HepG2 (cell line): ENCODE measurements around the gene TBCE. TPM values are rescaled to one million over a fixed set of nuclear protein-coding genes. Genes with fewer than 3 reads are reported as not detected.
A peak's percentile ranks its signal among the peaks of the same experiment; 100 is the strongest.

Experiments used
- ARID2 ChIP-seq: sonication (generic); formaldehyde crosslinking; IDR thresholded peaks from 2 replicates; pipeline ENCODE4 v1.8.1; 2022; ENCODE audit warnings: mild to moderate bottlenecking, missing genetic modification reagents, borderline replicate concordance
- EED ChIP-seq: sonication (generic); formaldehyde crosslinking; IDR thresholded peaks from 2 replicates; pipeline ENCODE4 v1.5.0; 2020; ENCODE audit warnings: mild to moderate bottlenecking, missing genetic modification reagents
- HMG20B ChIP-seq: conservative IDR thresholded peaks from 2 replicates; pipeline ENCODE4 v1.6.1; 2016; ENCODE audit warnings: missing genetic modification reagents, missing compliant biosample characterization
- KAT7 ChIP-seq: IDR thresholded peaks from 2 replicates; pipeline ENCODE4 v1.6.1; 2018; ENCODE audit warnings: borderline replicate concordance, missing compliant biosample characterization
- MBD4 ChIP-seq: IDR thresholded peaks from 2 replicates; pipeline ENCODE4 v1.6.1; 2012; ENCODE audit warnings: low read length, inconsistent platforms, borderline replicate concordance
- MIXL1 ChIP-seq: IDR thresholded peaks from 2 replicates; pipeline ENCODE4 v1.6.1; 2016
- NFIB ChIP-seq: sonication (generic); formaldehyde crosslinking; IDR thresholded peaks from 2 replicates; pipeline ENCODE4 v1.9.0; 2021; ENCODE audit warnings: missing genetic modification reagents, mild to moderate bottlenecking, borderline replicate concordance
- NPAS2 ChIP-seq: sonication (generic); formaldehyde crosslinking; IDR thresholded peaks from 2 replicates; pipeline ENCODE4 v1.8.0; 2022; ENCODE audit warnings: mild to moderate bottlenecking, missing genetic modification reagents, borderline replicate concordance
- SATB2 ChIP-seq: sonication (generic); formaldehyde crosslinking; IDR thresholded peaks from 2 replicates; pipeline ENCODE4 v1.5.0; 2020; ENCODE audit warnings: missing genetic modification reagents
- SOX5 ChIP-seq: IDR thresholded peaks from 2 replicates; pipeline ENCODE4 v1.6.1; 2016; ENCODE audit warnings: borderline replicate concordance
- SP5 ChIP-seq: IDR thresholded peaks from 2 replicates; pipeline ENCODE4 v1.6.1; 2016; ENCODE audit warnings: low read depth, borderline replicate concordance
- TAF1 ChIP-seq: sonication (generic); formaldehyde crosslinking; IDR thresholded peaks from 2 replicates; pipeline ENCODE4 v1.4.0; 2020; ENCODE audit warnings: missing genetic modification reagents
- TARDBP ChIP-seq: sonication (generic); formaldehyde crosslinking; IDR thresholded peaks from 2 replicates; pipeline ENCODE4 v1.8.0; 2022; ENCODE audit warnings: mild to moderate bottlenecking, missing genetic modification reagents
- TBX3 ChIP-seq: fragments of 450-650 bp; IDR thresholded peaks from 2 replicates; pipeline ENCODE4 v1.6.1; 2017; ENCODE audit warnings: antibody characterized with exemption, mild to moderate bottlenecking, inconsistent platforms, borderline replicate concordance
- ZNF234 ChIP-seq: sonication (generic); formaldehyde crosslinking; conservative IDR thresholded peaks from 2 replicates; pipeline ENCODE4 v1.5.1; 2020; ENCODE audit warnings: mild to moderate bottlenecking, missing genetic modification reagents
- ZNF614 ChIP-seq: IDR thresholded peaks from 2 replicates; pipeline ENCODE4 v1.6.1; 2018; ENCODE audit warnings: missing biosample characterization, missing genetic modification reagents, inconsistent platforms, borderline replicate concordance
- polyA plus RNA-seq, 8 experiments: library from polyadenylated mRNA; depleted of rRNA in 3 of 8; stranded (reverse) in 7 of 8; unstranded in 1 of 8; fragments of >200 nt; fragmentation: Illumina TruSeq in 4 of 8; extraction: Trizol in 4 of 8; gene quantifications; 2 replicates each; pipeline versions ENCODE4 v1.2.1 to v1.2.3, GENCODE V29; 2011 to 2016; ENCODE audit warnings: low read depth in 4 of 8, missing spikeins in 1 of 8, mixed read lengths in 1 of 8; ENCODE audit not compliant: insufficient read depth in 1 of 8
- total RNA-seq, 5 experiments: library from RNA; depleted of rRNA; stranded (reverse); fragments of >200 nt; fragmentation: Illumina TruSeq; extraction: Trizol; gene quantifications; 2 replicates each; pipeline ENCODE4 v1.2.3, GENCODE V29; 2016; ENCODE audit warnings: low read depth in 1 of 5
- TF ChIP-seq, protein P1 (sequence below): sonication (generic); formaldehyde crosslinking; IDR thresholded peaks from 2 replicates; pipeline ENCODE4 v1.4.0; 2020; ENCODE audit warnings: low read depth, missing genetic modification reagents
- TF ChIP-seq, protein P2 (sequence below): IDR thresholded peaks from 2 replicates; pipeline ENCODE4 v1.6.1; 2016
- TF ChIP-seq, protein P3 (sequence below): sonication (generic); formaldehyde crosslinking; IDR thresholded peaks from 2 replicates; pipeline ENCODE4 v1.5.0; 2020; ENCODE audit warnings: mild to moderate bottlenecking, missing genetic modification reagents
- TF ChIP-seq, protein P4 (sequence below): sonication (generic); formaldehyde crosslinking; IDR thresholded peaks from 2 replicates; pipeline ENCODE4 v1.5.0; 2020; ENCODE audit warnings: mild to moderate bottlenecking, missing genetic modification reagents

TBCE gene
- total and polyA plus RNA-seq, 2 of the 13 experiments (the other 11 are each of a cell fraction or from before 2014, with no cell fraction given) = 25.6 to 31.1 TPM

DNA sequence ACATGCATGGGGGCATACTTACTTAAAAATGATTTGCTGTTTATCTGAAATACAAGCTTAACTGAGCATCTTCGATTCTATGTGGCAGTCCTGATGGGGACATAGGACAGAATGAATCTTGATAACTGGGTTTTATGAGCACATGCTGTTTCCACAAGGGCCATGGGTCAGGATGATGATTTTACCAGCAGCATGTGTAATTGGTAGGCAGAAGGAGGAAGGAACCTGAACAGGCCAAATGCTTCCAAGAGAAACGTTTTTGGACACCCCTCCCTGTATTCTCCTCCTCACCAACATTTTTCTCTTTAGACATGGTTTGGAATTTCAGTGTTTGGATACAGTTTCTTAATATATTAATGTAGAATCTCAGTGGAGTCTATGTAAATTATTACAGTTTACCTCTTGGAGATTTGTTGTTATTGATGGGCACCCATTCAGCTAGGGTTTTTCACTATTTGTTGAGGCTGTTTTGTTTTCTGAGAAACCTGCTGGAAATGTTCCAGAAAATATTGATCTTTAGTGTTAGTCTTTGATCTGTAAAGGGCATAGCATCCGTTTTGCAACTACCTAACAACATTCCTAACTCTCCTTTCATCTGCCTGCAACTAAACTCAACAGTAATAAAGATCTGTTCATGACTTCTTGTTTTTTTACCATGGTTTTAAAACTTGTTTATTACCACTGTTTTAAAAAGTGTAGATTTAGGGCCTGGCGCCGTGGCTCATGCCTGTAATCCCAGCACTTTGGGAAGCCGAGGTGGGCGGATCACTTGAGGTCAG is 42.0 kb downstream of the TBCE start (continued):
- TF ChIP-seq, protein P1, sequence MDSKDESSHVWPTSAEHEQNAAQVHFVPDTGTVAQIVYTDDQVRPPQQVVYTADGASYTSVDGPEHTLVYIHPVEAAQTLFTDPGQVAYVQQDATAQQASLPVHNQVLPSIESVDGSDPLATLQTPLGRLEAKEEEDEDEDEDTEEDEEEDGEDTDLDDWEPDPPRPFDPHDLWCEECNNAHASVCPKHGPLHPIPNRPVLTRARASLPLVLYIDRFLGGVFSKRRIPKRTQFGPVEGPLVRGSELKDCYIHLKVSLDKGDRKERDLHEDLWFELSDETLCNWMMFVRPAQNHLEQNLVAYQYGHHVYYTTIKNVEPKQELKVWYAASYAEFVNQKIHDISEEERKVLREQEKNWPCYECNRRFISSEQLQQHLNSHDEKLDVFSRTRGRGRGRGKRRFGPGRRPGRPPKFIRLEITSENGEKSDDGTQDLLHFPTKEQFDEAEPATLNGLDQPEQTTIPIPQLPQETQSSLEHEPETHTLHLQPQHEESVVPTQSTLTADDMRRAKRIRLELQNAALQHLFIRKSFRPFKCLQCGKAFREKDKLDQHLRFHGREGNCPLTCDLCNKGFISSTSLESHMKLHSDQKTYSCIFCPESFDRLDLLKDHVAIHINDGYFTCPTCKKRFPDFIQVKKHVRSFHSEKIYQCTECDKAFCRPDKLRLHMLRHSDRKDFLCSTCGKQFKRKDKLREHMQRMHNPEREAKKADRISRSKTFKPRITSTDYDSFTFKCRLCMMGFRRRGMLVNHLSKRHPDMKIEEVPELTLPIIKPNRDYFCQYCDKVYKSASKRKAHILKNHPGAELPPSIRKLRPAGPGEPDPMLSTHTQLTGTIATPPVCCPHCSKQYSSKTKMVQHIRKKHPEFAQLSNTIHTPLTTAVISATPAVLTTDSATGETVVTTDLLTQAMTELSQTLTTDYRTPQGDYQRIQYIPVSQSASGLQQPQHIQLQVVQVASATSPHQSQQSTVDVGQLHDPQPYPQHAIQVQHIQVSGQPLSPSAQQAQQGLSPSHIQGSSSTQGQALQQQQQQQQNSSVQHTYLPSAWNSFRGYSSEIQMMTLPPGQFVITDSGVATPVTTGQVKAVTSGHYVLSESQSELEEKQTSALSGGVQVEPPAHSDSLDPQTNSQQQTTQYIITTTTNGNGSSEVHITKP (CRISPR knock-in tag) = no peak
- TF ChIP-seq SOX5 (peak; percentile 94), SP5 (CRISPR knock-in tag) (peak; percentile 73; the same call in 1 of the 2 replicates), ZNF234 (CRISPR knock-in tag) (no peak), KAT7 (0 out of 2 replicates have a peak, but pooled peaks have one; percentile 42), MIXL1 (peak; percentile 67; the same call in 1 of the 2 replicates), NFIB (CRISPR knock-in tag) (no peak), NPAS2 (no peak), TARDBP (CRISPR knock-in tag) (0 out of 2 replicates have a peak, but pooled peaks have one; percentile 67), HMG20B (CRISPR knock-in tag) (0 out of 2 replicates have a peak, but pooled peaks have one; percentile 29), MBD4 (peak; percentile 83; the same call in 1 of the 2 replicates), TAF1 (CRISPR knock-in tag) (no peak), ZNF614 (CRISPR knock-in tag) (peak; percentile 65; the same call in 1 of the 2 replicates), TBX3 (peak; percentile 82), EED (CRISPR knock-in tag) (no peak), ARID2 (no peak), SATB2 (CRISPR knock-in tag) (peak; percentile 55; the same call in 1 of the 2 replicates)
- TF ChIP-seq, protein P2, sequence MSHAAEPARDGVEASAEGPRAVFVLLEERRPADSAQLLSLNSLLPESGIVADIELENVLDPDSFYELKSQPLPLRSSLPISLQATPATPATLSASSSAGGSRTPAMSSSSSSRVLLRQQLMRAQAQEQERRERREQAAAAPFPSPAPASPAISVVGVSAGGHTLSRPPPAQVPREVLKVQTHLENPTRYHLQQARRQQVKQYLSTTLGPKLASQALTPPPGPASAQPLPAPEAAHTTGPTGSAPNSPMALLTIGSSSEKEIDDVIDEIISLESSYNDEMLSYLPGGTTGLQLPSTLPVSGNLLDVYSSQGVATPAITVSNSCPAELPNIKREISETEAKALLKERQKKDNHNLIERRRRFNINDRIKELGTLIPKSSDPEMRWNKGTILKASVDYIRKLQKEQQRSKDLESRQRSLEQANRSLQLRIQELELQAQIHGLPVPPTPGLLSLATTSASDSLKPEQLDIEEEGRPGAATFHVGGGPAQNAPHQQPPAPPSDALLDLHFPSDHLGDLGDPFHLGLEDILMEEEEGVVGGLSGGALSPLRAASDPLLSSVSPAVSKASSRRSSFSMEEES (CRISPR knock-in tag) = peak; percentile 20; the same call in 1 of the 2 replicates
- TF ChIP-seq, protein P3, sequence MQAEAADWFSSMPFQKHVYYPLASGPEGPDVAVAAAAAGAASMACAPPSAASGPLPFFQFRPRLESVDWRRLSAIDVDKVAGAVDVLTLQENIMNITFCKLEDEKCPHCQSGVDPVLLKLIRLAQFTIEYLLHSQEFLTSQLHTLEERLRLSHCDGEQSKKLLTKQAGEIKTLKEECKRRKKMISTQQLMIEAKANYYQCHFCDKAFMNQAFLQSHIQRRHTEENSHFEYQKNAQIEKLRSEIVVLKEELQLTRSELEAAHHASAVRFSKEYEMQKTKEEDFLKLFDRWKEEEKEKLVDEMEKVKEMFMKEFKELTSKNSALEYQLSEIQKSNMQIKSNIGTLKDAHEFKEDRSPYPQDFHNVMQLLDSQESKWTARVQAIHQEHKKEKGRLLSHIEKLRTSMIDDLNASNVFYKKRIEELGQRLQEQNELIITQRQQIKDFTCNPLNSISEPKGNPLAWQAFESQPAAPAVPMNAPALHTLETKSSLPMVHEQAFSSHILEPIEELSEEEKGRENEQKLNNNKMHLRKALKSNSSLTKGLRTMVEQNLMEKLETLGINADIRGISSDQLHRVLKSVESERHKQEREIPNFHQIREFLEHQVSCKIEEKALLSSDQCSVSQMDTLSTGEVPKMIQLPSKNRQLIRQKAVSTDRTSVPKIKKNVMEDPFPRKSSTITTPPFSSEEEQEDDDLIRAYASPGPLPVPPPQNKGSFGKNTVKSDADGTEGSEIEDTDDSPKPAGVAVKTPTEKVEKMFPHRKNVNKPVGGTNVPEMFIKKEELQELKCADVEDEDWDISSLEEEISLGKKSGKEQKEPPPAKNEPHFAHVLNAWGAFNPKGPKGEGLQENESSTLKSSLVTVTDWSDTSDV (CRISPR knock-in tag) = no peak
- TF ChIP-seq, protein P4, sequence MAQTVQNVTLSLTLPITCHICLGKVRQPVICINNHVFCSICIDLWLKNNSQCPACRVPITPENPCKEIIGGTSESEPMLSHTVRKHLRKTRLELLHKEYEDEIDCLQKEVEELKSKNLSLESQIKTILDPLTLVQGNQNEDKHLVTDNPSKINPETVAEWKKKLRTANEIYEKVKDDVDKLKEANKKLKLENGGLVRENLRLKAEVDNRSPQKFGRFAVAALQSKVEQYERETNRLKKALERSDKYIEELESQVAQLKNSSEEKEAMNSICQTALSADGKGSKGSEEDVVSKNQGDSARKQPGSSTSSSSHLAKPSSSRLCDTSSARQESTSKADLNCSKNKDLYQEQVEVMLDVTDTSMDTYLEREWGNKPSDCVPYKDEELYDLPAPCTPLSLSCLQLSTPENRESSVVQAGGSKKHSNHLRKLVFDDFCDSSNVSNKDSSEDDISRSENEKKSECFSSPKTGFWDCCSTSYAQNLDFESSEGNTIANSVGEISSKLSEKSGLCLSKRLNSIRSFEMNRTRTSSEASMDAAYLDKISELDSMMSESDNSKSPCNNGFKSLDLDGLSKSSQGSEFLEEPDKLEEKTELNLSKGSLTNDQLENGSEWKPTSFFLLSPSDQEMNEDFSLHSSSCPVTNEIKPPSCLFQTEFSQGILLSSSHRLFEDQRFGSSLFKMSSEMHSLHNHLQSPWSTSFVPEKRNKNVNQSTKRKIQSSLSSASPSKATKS = no peak
